Liver (tissue), 9 donors: ENCODE data around the gene PPM1N. TPM values are rescaled to one million over a fixed set of nuclear protein-coding genes. Genes with fewer than 3 reads are reported as not detected.

Source experiments
- DNase-seq: peaks from one replicate; pipeline ENCODE4 v3.0.0-alpha.2; 2017; ENCODE audit warnings: low spot score
- H3K27ac ChIP-seq, 2 donors: one replicate each; pipeline ENCODE4 v1.7.0; 2013; ENCODE audit warnings: inconsistent platforms in 2 of 2, low read length in 2 of 2, control low read depth in 1 of 2, low read depth in 1 of 2, mild to moderate bottlenecking in 1 of 2
- H3K27me3 ChIP-seq, 4 donors: one replicate each; pipeline versions ENCODE4 v1.6.1 to v1.7.0; 2013; ENCODE audit warnings: low read length in 3 of 4, inconsistent platforms in 1 of 4, mild to moderate bottlenecking in 1 of 4, moderate library complexity in 1 of 4; ENCODE audit not compliant: control insufficient read depth in 4 of 4, insufficient read depth in 4 of 4
- H3K36me3 ChIP-seq, 4 donors: one replicate each; pipeline versions ENCODE4 v1.6.1 to v1.7.0; 2013; ENCODE audit warnings: low read length in 3 of 4, mild to moderate bottlenecking in 3 of 4, low read depth in 1 of 4, moderate library complexity in 1 of 4; ENCODE audit not compliant: control insufficient read depth in 4 of 4, insufficient read depth in 3 of 4
- H3K4me1 ChIP-seq, 4 donors: one replicate each; pipeline versions ENCODE4 v1.6.1 to v1.7.0; 2013; ENCODE audit warnings: low read length in 3 of 4, mild to moderate bottlenecking in 3 of 4, moderate library complexity in 1 of 4; ENCODE audit not compliant: control insufficient read depth in 4 of 4, insufficient read depth in 4 of 4
- H3K4me3 ChIP-seq, 3 donors: one replicate each; pipeline versions ENCODE4 v1.6.1 to v1.7.0; 2013; ENCODE audit warnings: low read length in 3 of 3, control low read depth in 1 of 3, low read depth in 1 of 3, mild to moderate bottlenecking in 1 of 3
- H3K9ac ChIP-seq, 2 donors: one replicate each; pipeline ENCODE4 v1.7.0; 2013; ENCODE audit warnings: low read length in 2 of 2, mild to moderate bottlenecking in 2 of 2, moderate library complexity in 2 of 2, control low read depth in 1 of 2, low read depth in 1 of 2
- H3K9me3 ChIP-seq, 4 donors: one replicate each; pipeline versions ENCODE4 v1.6.1 to v1.7.0; 2013; ENCODE audit warnings: low read length in 3 of 4; ENCODE audit not compliant: control insufficient read depth in 4 of 4
- EGR1 ChIP-seq, 2 donors: IDR thresholded peaks; 2 replicates each; pipeline ENCODE4 v1.6.1; 2016 to 2018; ENCODE audit warnings: antibody characterized with exemption in 2 of 2, low read depth in 2 of 2
- FOXA1 ChIP-seq: IDR thresholded peaks from 2 replicates; pipeline ENCODE4 v1.6.1; 2016; ENCODE audit warnings: antibody characterized with exemption
- FOXA2 ChIP-seq: IDR thresholded peaks from 2 replicates; pipeline ENCODE4 v1.6.1; 2016; ENCODE audit warnings: antibody characterized with exemption
- GABPA ChIP-seq, 2 donors: IDR thresholded peaks in 1 of 2; conservative IDR thresholded peaks in 1 of 2; 2 replicates each; pipeline ENCODE4 v1.6.1; 2016; ENCODE audit warnings: antibody characterized with exemption in 2 of 2, mild to moderate bottlenecking in 1 of 2, moderate library complexity in 1 of 2
- HNF4A ChIP-seq, 2 donors: conservative IDR thresholded peaks; 2 replicates each; pipeline ENCODE4 v1.6.1; 2016; ENCODE audit warnings: antibody characterized with exemption in 2 of 2, mild to moderate bottlenecking in 2 of 2
- HNF4G ChIP-seq: IDR thresholded peaks from 2 replicates; pipeline ENCODE4 v1.6.1; 2016; ENCODE audit warnings: antibody characterized with exemption
- JUND ChIP-seq, 2 donors: IDR thresholded peaks; 2 replicates each; pipeline ENCODE4 v1.6.1; 2016; ENCODE audit warnings: antibody characterized with exemption in 2 of 2
- NR2F2 ChIP-seq: IDR thresholded peaks from 2 replicates; pipeline ENCODE4 v1.6.1; 2016; ENCODE audit warnings: antibody characterized with exemption
- RAD21 ChIP-seq, 2 donors: IDR thresholded peaks; 2 replicates each; pipeline ENCODE4 v1.6.1; 2016; ENCODE audit warnings: antibody characterized with exemption in 2 of 2, mild to moderate bottlenecking in 2 of 2
- RXRA ChIP-seq, 2 donors: IDR thresholded peaks; 2 replicates each; pipeline ENCODE4 v1.6.1; 2017 to 2018; ENCODE audit warnings: antibody characterized with exemption in 2 of 2, mild to moderate bottlenecking in 1 of 2
- SP1 ChIP-seq: IDR thresholded peaks from 2 replicates; pipeline ENCODE4 v1.6.1; 2018; ENCODE audit warnings: antibody characterized with exemption, mild to moderate bottlenecking
- TAF1 ChIP-seq: conservative IDR thresholded peaks from 2 replicates; pipeline ENCODE4 v1.6.1; 2016; ENCODE audit warnings: antibody characterized with exemption, mild to moderate bottlenecking
- YY1 ChIP-seq: IDR thresholded peaks from 2 replicates; pipeline ENCODE4 v1.6.1; 2016; ENCODE audit warnings: antibody characterized with exemption, mild to moderate bottlenecking
- WGBS: extraction: QIAGEN DNeasy Blood & Tissue Kit; methylation state at CpG from one replicate; pipeline ENCODE4 v1.1.7; 2013; 5-methylcytosine and 5-hydroxymethylcytosine counted together
- polyA plus RNA-seq, 2 donors: library from polyadenylated mRNA; stranded (reverse) in 1 of 2; unstranded in 1 of 2; fragments of 200-250 nt in 1 of 2; fragments of >200 nt in 1 of 2; fragmentation: Nextera tagmentation in 1 of 2; extraction: Ambion mirVana in 1 of 2; gene quantifications; one replicate each; pipeline versions ENCODE4 v1.2.1 to v1.2.3, GENCODE V29; 2013 to 2015
- total RNA-seq, 2 donors: library from RNA; depleted of rRNA; stranded (reverse); fragments of >200 nt; gene quantifications; one replicate each; pipeline ENCODE4 v1.2.3, GENCODE V29; 2014
- TF ChIP-seq, protein P1 (sequence below): IDR thresholded peaks from 2 replicates; pipeline ENCODE4 v1.6.1; 2016; ENCODE audit warnings: antibody characterized with exemption
- TF ChIP-seq, protein P2 (sequence below): IDR thresholded peaks from 2 replicates; pipeline ENCODE4 v1.6.1; 2016; ENCODE audit warnings: antibody characterized with exemption
- TF ChIP-seq, protein P3 (sequence below): IDR thresholded peaks from 2 replicates; pipeline ENCODE4 v1.6.1; 2016; ENCODE audit warnings: antibody characterized with exemption, mild to moderate bottlenecking
- TF ChIP-seq, protein P4 (sequence below): IDR thresholded peaks from 2 replicates; pipeline ENCODE4 v1.6.1; 2016; ENCODE audit warnings: antibody characterized with exemption
- TF ChIP-seq, protein P5 (sequence below): fragments of 150-350 bp; IDR thresholded peaks from 2 replicates; pipeline ENCODE4 v1.5.1; 2017; ENCODE audit warnings: improper control_type of control experiment, low read depth, low read length; ENCODE audit not compliant: missing input control
- donor health status: healthy.
- donor health status: healthy.
- donor health status: healthy.
- donor health status: healthy.
- donor health status: healthy.

PPM1N gene
- total and polyA plus RNA-seq, 4 donors, result 0.17 to 1.5 (median 0.47) TPM

DNA sequence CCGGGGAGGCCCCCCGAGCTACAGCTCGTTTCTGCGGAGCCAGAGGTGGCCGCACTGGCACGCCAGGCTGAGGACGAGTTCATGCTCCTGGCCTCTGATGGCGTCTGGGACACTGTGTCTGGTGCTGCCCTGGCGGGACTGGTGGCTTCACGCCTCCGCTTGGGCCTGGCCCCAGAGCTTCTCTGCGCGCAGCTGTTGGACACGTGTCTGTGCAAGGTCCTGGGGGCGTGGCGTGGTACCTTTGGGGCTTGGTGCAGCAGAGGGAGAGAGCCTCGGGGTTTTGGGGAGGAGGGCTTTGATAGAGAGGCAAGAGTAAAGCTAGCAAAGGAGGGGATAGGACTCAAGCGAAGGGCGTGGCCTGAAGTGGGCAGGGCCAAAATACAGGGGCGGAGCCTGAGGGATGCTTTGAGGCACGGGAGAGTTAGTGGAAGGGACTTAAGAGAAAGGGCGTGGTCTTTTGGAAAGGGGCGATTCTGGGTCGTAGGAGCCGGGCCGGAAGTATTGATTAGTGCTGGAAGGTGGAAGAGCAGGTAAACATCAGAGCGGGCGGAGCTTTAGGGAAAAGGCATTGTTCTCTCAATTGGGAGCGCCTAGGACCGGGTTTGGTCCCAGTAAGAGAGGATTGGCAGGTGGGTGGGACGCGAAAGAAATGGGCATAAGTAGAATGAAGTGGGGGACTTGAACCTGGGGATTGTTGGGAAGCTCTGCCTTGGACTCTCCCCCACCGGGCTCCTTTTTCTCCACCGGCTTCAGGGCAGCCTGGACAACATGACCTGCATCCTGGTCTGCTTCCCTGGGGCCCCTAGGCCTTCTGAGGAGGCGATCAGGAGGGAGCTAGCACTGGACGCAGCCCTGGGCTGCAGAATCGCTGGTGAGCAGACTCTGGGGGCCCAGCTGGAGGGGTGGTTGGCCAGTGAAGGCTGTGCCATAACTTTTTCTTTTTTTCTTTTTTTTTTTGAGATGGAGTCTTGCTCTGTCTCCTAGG is 1.2 kb downstream of the PPM1N start:
- H3K4me3 ChIP-seq, result peak overlapping the region in 1 of 3 donors; percentile 17
- peaks cover 0 to 6% (median 2%) of the 10 kb centered on the region in 4 donors for H3K27me3 ChIP-seq
- peaks cover 18 to 25% (median 20%) of the 10 kb centered on the region in 4 donors for H3K4me1 ChIP-seq
- no peaks in the 10 kb centered on the region for H3K9me3 ChIP-seq
- no peak for DNase-seq
- no peak overlapping the region for H3K27ac ChIP-seq
- H3K36me3 ChIP-seq, result no peaks in the 10 kb centered on the region
- TF ChIP-seq, protein P1, sequence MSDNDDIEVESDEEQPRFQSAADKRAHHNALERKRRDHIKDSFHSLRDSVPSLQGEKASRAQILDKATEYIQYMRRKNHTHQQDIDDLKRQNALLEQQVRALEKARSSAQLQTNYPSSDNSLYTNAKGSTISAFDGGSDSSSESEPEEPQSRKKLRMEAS, result peak; percentile 87
- TF ChIP-seq EGR1 (IDR thresholded peaks at IDR 0.05; ENCODE audit: low read depth in 2 of 2), result peak in 1 of 2 donors; percentile 62
- TF ChIP-seq TAF1, result no peak
- peak; percentile 34 to 65 for TF ChIP-seq HNF4A (conservative IDR thresholded peaks at IDR 0.05)
- TF ChIP-seq RAD21 (IDR thresholded peaks at IDR 0.05), result no peak
- peak in 1 of 2 donors; percentile 21 for TF ChIP-seq RXRA (IDR thresholded peaks at IDR 0.05)
- no peak for TF ChIP-seq GABPA (IDR thresholded peaks at IDR 0.05 in 1 of 2, conservative IDR thresholded peaks at IDR 0.05 in 1 of 2)
- peak; percentile 23 for TF ChIP-seq SP1
- TF ChIP-seq, protein P2, sequence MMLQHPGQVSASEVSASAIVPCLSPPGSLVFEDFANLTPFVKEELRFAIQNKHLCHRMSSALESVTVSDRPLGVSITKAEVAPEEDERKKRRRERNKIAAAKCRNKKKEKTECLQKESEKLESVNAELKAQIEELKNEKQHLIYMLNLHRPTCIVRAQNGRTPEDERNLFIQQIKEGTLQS, result no peak
- WGBS, result 14% methylated on average over 37 of the region's 37 CpGs
- no peak overlapping the region for H3K9ac ChIP-seq

DNA sequence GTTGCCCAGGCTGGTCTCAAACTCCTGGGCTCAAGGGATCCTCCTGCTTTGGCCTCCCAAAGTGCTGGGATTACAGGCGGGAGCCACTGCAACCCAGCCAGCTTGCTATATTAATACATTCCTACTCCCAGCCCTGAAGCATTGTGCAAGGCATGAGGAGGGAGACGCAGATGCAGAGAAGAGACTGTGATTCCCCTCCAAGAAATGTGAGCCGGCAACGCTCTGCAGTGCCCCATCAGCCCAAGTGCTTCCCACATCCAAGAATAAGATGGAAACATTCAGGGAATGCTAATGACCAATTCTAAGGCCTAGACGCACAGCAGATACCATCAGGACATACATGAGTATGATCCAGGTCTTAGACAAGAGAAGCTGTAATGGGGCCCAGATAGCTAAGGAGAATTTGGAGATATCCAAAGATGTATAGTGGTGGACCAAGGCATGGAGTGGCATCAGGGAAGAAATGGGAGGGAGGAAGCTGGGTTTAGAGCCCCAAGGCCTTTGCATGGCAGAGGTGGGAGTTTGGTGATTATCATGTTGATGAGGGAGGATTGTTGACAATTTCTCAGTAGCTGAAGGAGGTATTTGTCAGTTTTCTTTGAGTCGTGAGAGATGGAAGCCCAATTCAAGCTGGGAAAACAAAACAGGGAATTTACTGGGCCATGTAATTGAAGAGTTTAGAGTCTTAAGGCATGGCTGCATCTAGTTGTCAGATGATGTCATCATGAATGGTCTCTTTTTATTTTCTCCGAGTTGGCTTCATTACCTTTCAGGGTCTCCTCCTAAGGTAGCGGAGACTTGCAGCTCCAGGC is 2.9 kb downstream of the PPM1N start:
- H3K36me3 ChIP-seq, result no peaks in the 10 kb centered on the region
- WGBS, result 93% methylated on average over 8 of the region's 8 CpGs
- no peak overlapping the region for H3K27ac ChIP-seq
- peaks cover 19 to 25% (median 20%) of the 10 kb centered on the region in 4 donors for H3K4me1 ChIP-seq
- no peaks in the 10 kb centered on the region for H3K9me3 ChIP-seq
- no peaks in the 10 kb centered on the region for H3K27me3 ChIP-seq
- no peak overlapping the region for H3K4me3 ChIP-seq
- H3K9ac ChIP-seq, result no peak overlapping the region
- no peak for TF ChIP-seq NR2F2
- TF ChIP-seq TAF1, result no peak
- TF ChIP-seq EGR1 (IDR thresholded peaks at IDR 0.05; ENCODE audit: low read depth in 2 of 2), result no peak
- no peak for TF ChIP-seq GABPA (IDR thresholded peaks at IDR 0.05 in 1 of 2, conservative IDR thresholded peaks at IDR 0.05 in 1 of 2)
- TF ChIP-seq, protein P3, sequence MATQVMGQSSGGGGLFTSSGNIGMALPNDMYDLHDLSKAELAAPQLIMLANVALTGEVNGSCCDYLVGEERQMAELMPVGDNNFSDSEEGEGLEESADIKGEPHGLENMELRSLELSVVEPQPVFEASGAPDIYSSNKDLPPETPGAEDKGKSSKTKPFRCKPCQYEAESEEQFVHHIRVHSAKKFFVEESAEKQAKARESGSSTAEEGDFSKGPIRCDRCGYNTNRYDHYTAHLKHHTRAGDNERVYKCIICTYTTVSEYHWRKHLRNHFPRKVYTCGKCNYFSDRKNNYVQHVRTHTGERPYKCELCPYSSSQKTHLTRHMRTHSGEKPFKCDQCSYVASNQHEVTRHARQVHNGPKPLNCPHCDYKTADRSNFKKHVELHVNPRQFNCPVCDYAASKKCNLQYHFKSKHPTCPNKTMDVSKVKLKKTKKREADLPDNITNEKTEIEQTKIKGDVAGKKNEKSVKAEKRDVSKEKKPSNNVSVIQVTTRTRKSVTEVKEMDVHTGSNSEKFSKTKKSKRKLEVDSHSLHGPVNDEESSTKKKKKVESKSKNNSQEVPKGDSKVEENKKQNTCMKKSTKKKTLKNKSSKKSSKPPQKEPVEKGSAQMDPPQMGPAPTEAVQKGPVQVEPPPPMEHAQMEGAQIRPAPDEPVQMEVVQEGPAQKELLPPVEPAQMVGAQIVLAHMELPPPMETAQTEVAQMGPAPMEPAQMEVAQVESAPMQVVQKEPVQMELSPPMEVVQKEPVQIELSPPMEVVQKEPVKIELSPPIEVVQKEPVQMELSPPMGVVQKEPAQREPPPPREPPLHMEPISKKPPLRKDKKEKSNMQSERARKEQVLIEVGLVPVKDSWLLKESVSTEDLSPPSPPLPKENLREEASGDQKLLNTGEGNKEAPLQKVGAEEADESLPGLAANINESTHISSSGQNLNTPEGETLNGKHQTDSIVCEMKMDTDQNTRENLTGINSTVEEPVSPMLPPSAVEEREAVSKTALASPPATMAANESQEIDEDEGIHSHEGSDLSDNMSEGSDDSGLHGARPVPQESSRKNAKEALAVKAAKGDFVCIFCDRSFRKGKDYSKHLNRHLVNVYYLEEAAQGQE, result no peak
- no peak for TF ChIP-seq YY1
- no peak for TF ChIP-seq HNF4A (conservative IDR thresholded peaks at IDR 0.05)
- TF ChIP-seq, protein P2, result no peak
- TF ChIP-seq, protein P4, sequence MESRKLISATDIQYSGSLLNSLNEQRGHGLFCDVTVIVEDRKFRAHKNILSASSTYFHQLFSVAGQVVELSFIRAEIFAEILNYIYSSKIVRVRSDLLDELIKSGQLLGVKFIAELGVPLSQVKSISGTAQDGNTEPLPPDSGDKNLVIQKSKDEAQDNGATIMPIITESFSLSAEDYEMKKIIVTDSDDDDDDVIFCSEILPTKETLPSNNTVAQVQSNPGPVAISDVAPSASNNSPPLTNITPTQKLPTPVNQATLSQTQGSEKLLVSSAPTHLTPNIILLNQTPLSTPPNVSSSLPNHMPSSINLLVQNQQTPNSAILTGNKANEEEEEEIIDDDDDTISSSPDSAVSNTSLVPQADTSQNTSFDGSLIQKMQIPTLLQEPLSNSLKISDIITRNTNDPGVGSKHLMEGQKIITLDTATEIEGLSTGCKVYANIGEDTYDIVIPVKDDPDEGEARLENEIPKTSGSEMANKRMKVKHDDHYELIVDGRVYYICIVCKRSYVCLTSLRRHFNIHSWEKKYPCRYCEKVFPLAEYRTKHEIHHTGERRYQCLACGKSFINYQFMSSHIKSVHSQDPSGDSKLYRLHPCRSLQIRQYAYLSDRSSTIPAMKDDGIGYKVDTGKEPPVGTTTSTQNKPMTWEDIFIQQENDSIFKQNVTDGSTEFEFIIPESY, result no peak
- no peak for TF ChIP-seq FOXA1
- TF ChIP-seq JUND (IDR thresholded peaks at IDR 0.05), result no peak
- TF ChIP-seq HNF4G, result no peak
- no peak for TF ChIP-seq SP1
- TF ChIP-seq, protein P1, result no peak
- TF ChIP-seq FOXA2, result no peak
- TF ChIP-seq RAD21 (IDR thresholded peaks at IDR 0.05), result no peak
- TF ChIP-seq, protein P5, sequence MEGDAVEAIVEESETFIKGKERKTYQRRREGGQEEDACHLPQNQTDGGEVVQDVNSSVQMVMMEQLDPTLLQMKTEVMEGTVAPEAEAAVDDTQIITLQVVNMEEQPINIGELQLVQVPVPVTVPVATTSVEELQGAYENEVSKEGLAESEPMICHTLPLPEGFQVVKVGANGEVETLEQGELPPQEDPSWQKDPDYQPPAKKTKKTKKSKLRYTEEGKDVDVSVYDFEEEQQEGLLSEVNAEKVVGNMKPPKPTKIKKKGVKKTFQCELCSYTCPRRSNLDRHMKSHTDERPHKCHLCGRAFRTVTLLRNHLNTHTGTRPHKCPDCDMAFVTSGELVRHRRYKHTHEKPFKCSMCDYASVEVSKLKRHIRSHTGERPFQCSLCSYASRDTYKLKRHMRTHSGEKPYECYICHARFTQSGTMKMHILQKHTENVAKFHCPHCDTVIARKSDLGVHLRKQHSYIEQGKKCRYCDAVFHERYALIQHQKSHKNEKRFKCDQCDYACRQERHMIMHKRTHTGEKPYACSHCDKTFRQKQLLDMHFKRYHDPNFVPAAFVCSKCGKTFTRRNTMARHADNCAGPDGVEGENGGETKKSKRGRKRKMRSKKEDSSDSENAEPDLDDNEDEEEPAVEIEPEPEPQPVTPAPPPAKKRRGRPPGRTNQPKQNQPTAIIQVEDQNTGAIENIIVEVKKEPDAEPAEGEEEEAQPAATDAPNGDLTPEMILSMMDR, result no peak
- no peak for DNase-seq
